Keratinocyte (primary cell): ENCODE results near the gene EXOC6B.

ENCODE experiments used
- CTCF ChIP-seq, 3 experiments: IDR thresholded peaks in 1 of 3; conservative IDR thresholded peaks in 1 of 3; optimal IDR thresholded peaks in 1 of 3; 2 replicates in 2 of 3; 3 replicates in 1 of 3; pipeline versions ENCODE3 to v1.5.1; 2011; ENCODE audit warnings: low read length in 3 of 3, mild to moderate bottlenecking in 3 of 3, moderate library complexity in 2 of 3, control low read depth in 1 of 3, inconsistent platforms in 1 of 3; ENCODE audit not compliant: insufficient read depth in 2 of 3; ENCODE audit errors: extremely low read depth in 1 of 3
- EZH2 ChIP-seq: IDR thresholded peaks from one replicate; pipeline ENCODE4 v1.6.1; 2012; ENCODE audit warnings: inconsistent platforms, mild to moderate bottlenecking, low read length, moderate library complexity

- TF ChIP-seq CTCF (optimal IDR thresholded peaks at IDR 0.05 in 1 of 3, IDR thresholded peaks at IDR 0.05 in 1 of 3, conservative IDR thresholded peaks at IDR 0.05 in 1 of 3; ENCODE audit: extremely low read depth in 1 of 3, insufficient read depth in 2 of 3, low read length in 3 of 3) (no peak), EZH2 (no peak)
Observed at GRCh38 chr2:72512376-72512775, 313.5 kb downstream of the EXOC6B start.
